HEK293 (cell line): ENCODE measurements around the gene BEST2.

Experiments
- AEBP2 ChIP-seq: fragments of 450-650 bp; formaldehyde crosslinking; IDR thresholded peaks from 2 replicates; pipeline ENCODE4 v1.5.1; 2016; ENCODE audit warnings: missing biosample characterization, missing genetic modification characterization, borderline replicate concordance
- ELK4 ChIP-seq: IDR thresholded peaks from 2 replicates; pipeline ENCODE4 v1.6.1; 2011; ENCODE audit warnings: mild to moderate bottlenecking, low read depth, low read length, borderline replicate concordance
- INSM2 ChIP-seq: fragments of 450-650 bp; formaldehyde crosslinking; IDR thresholded peaks from 2 replicates; pipeline ENCODE4 v1.5.1; 2016; ENCODE audit warnings: missing biosample characterization, missing genetic modification characterization
- KLF9 ChIP-seq: fragments of 450-650 bp; formaldehyde crosslinking; IDR thresholded peaks from 2 replicates; pipeline ENCODE4 v1.5.1; 2016; ENCODE audit warnings: missing biosample characterization, missing genetic modification characterization, low read depth
- PRDM6 ChIP-seq: fragments of 450-650 bp; formaldehyde crosslinking; IDR thresholded peaks from 2 replicates; pipeline ENCODE4 v1.5.1; 2017; ENCODE audit warnings: missing biosample characterization, missing genetic modification characterization
- ZBTB44 ChIP-seq: fragments of 450-650 bp; IDR thresholded peaks from 2 replicates; pipeline ENCODE4 v1.5.1; 2018; ENCODE audit warnings: missing biosample characterization, mild to moderate bottlenecking, missing genetic modification characterization
- ZNF10 ChIP-seq: fragments of 450-650 bp; formaldehyde crosslinking; IDR thresholded peaks from 2 replicates; pipeline ENCODE4 v1.5.1; 2017; ENCODE audit warnings: missing biosample characterization, missing genetic modification characterization
- ZNF148 ChIP-seq: fragments of 450-650 bp; formaldehyde crosslinking; IDR thresholded peaks from 2 replicates; pipeline ENCODE4 v1.5.0; 2017; ENCODE audit warnings: missing biosample characterization, missing genetic modification characterization, borderline replicate concordance
- ZNF155 ChIP-seq: fragments of 450-650 bp; formaldehyde crosslinking; IDR thresholded peaks from 2 replicates; pipeline ENCODE4 v1.5.1; 2016; ENCODE audit warnings: missing biosample characterization, missing genetic modification characterization
- ZNF18 ChIP-seq: fragments of 450-650 bp; formaldehyde crosslinking; IDR thresholded peaks from 2 replicates; pipeline ENCODE4 v1.5.1; 2016; ENCODE audit warnings: missing biosample characterization, missing genetic modification characterization
- ZNF23 ChIP-seq: fragments of 450-650 bp; formaldehyde crosslinking; IDR thresholded peaks from 2 replicates; pipeline ENCODE4 v1.5.1; 2016; ENCODE audit warnings: missing biosample characterization, missing genetic modification characterization, borderline replicate concordance
- ZNF280D ChIP-seq: fragments of 450-650 bp; formaldehyde crosslinking; IDR thresholded peaks from 2 replicates; pipeline ENCODE4 v1.5.1; 2016; ENCODE audit warnings: missing biosample characterization, missing genetic modification characterization
- ZNF341 ChIP-seq: fragments of 450-650 bp; formaldehyde crosslinking; IDR thresholded peaks from 2 replicates; pipeline ENCODE4; 2016; ENCODE audit warnings: low read depth, missing biosample characterization, missing genetic modification characterization
- ZNF423 ChIP-seq: fragments of 450-650 bp; formaldehyde crosslinking; IDR thresholded peaks from 2 replicates; pipeline ENCODE4 v1.5.1; 2016; ENCODE audit warnings: missing biosample characterization, missing genetic modification characterization
- ZNF473 ChIP-seq: fragments of 450-650 bp; formaldehyde crosslinking; IDR thresholded peaks from 2 replicates; pipeline ENCODE4 v1.5.1; 2017; ENCODE audit warnings: missing biosample characterization, missing genetic modification characterization
- ZNF664 ChIP-seq: fragments of 450-650 bp; formaldehyde crosslinking; IDR thresholded peaks from 2 replicates; pipeline ENCODE4 v1.5.1; 2016; ENCODE audit warnings: missing biosample characterization, missing genetic modification characterization
- ZNF747 ChIP-seq: fragments of 450-650 bp; formaldehyde crosslinking; IDR thresholded peaks from 2 replicates; pipeline ENCODE4 v1.5.1; 2016; ENCODE audit warnings: missing biosample characterization, missing genetic modification characterization
- ZNF768 ChIP-seq: fragments of 450-650 bp; formaldehyde crosslinking; IDR thresholded peaks from 2 replicates; pipeline ENCODE4 v1.5.1; 2018; ENCODE audit warnings: missing biosample characterization, mild to moderate bottlenecking, missing genetic modification characterization
- ZNF777 ChIP-seq: fragments of 450-650 bp; formaldehyde crosslinking; IDR thresholded peaks from 2 replicates; pipeline ENCODE4 v1.5.1; 2017; ENCODE audit warnings: missing biosample characterization, missing genetic modification characterization, borderline replicate concordance
- ZNF785 ChIP-seq: fragments of 450-650 bp; formaldehyde crosslinking; IDR thresholded peaks from 2 replicates; pipeline ENCODE4 v1.5.1; 2016; ENCODE audit warnings: missing biosample characterization, missing genetic modification characterization
- ZNF791 ChIP-seq: fragments of 450-650 bp; formaldehyde crosslinking; IDR thresholded peaks from 2 replicates; pipeline ENCODE4 v1.5.1; 2016; ENCODE audit warnings: missing biosample characterization, missing genetic modification characterization

The BEST2 gene

GRCh38 chr19:12801466-12802266, 50.1 kb downstream of the BEST2 start, which contains the start of the genes PRDX2 and THSD8 (continued):
- TF ChIP-seq ZNF664 (tag by site-specific recombination) (no peak), PRDM6 (tag by site-specific recombination) (no peak), ZNF473 (tag by site-specific recombination) (no peak), ZNF18 (tag by site-specific recombination) (peak; percentile 57; the same call in 1 of the 2 replicates), ZNF341 (tag by site-specific recombination) (peak; percentile 54; the same call in 1 of the 2 replicates), ZNF155 (tag by site-specific recombination) (no peak), ZNF23 (tag by site-specific recombination) (no peak), AEBP2 (tag by site-specific recombination) (peak; percentile 9; the same call in 1 of the 2 replicates), ZNF148 (no peak), ZNF10 (tag by site-specific recombination) (0 out of 2 replicates have a peak, but pooled peaks have one; percentile 48), ZNF785 (tag by site-specific recombination) (0 out of 2 replicates have a peak, but pooled peaks have one; percentile 18), INSM2 (tag by site-specific recombination) (peak; percentile 47; the same call in 1 of the 2 replicates), ELK4 (no peak), ZNF747 (tag by site-specific recombination) (no peak), KLF9 (tag by site-specific recombination) (peak; percentile 58), ZNF791 (tag by site-specific recombination) (no peak), ZBTB44 (peak; percentile 63; the same call in 1 of the 2 replicates), ZNF768 (tag by site-specific recombination) (no peak), ZNF423 (tag by site-specific recombination) (no peak), ZNF280D (no peak), ZNF777 (tag by site-specific recombination) (peak; percentile 45; the same call in 1 of the 2 replicates)
